Fibroblast of mammary gland (primary cell): Measurements from ENCODE around the gene RARB.

ENCODE experiments used
- DNase-seq: peaks from one replicate; pipeline ENCODE4 v3.0.0-alpha.2; 2010; ENCODE audit warnings: low read depth
- H3K4me3 ChIP-seq: 2 replicates; pipeline ENCODE4 v1.5.1; 2011; ENCODE audit warnings: low read depth, mild to moderate bottlenecking, low read length, moderate library complexity; ENCODE audit not compliant: control insufficient read depth
- CTCF ChIP-seq: conservative IDR thresholded peaks from 2 replicates; pipeline ENCODE4 v1.5.1; 2011; ENCODE audit warnings: low read depth, low read length, inconsistent platforms; ENCODE audit not compliant: control insufficient read depth, insufficient read depth

The RARB gene

GRCh38 chr3:25587975-25588374 is 159.9 kb downstream of the RARB start:
- no peak for DNase-seq
- no peak for TF ChIP-seq CTCF
- no peak overlapping the region for H3K4me3 ChIP-seq

- DNase-seq: no peak
- no peak overlapping the region for H3K4me3 ChIP-seq
- TF ChIP-seq CTCF: no peak
Observed at GRCh38 chr3:25588441-25589103, 160.5 kb downstream of the RARB start.

GRCh38 chr3:25589104-25589782 is 161.2 kb downstream of the RARB start:
- no peak overlapping the region for H3K4me3 ChIP-seq
- DNase-seq: no peak
- TF ChIP-seq CTCF: no peak

GRCh38 chr3:25589783-25590258 is 161.8 kb downstream of the RARB start:
- DNase-seq: no peak
- no peak overlapping the region for H3K4me3 ChIP-seq
- no peak for TF ChIP-seq CTCF

GRCh38 chr3:25592510-25592968 is 164.5 kb downstream of the RARB start:
- DNase-seq: peak; percentile 84
- H3K4me3 ChIP-seq: no peak overlapping the region
- peak; percentile 35 for TF ChIP-seq CTCF

- H3K4me3 ChIP-seq: no peak overlapping the region
- DNase-seq: no peak
- TF ChIP-seq CTCF: no peak
Observed at GRCh38 chr3:25593001-25593400, 164.9 kb downstream of the RARB start.
